Measurements from ENCODE around the gene BNIP1.

DNA sequence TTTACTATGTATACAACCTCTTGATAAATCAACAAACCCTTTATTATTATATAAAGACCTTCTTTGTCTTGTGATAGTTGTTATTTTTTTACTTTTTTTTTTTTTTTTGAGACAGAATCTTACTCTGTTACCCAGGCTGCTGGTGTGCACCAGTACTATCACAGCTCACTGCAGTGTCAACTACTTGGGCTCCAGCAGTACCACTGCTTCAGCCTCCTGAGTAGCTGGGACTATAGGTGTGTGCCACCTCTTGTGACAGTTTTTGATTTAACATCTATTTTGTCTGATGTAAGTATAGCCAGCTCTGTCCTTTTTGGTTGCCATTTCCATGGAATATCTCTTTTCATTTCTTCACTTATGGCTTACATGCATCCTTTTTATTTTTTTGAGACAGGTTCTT lies 45.5 kb upstream of the BNIP1 start:
- no peak for TF ChIP-seq POLR2AphosphoS5 (IDR thresholded peaks at IDR 0.05)
- no peak for TF ChIP-seq EP300 (IDR thresholded peaks at IDR 0.05)
- TF ChIP-seq, protein P1, sequence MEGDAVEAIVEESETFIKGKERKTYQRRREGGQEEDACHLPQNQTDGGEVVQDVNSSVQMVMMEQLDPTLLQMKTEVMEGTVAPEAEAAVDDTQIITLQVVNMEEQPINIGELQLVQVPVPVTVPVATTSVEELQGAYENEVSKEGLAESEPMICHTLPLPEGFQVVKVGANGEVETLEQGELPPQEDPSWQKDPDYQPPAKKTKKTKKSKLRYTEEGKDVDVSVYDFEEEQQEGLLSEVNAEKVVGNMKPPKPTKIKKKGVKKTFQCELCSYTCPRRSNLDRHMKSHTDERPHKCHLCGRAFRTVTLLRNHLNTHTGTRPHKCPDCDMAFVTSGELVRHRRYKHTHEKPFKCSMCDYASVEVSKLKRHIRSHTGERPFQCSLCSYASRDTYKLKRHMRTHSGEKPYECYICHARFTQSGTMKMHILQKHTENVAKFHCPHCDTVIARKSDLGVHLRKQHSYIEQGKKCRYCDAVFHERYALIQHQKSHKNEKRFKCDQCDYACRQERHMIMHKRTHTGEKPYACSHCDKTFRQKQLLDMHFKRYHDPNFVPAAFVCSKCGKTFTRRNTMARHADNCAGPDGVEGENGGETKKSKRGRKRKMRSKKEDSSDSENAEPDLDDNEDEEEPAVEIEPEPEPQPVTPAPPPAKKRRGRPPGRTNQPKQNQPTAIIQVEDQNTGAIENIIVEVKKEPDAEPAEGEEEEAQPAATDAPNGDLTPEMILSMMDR (IDR thresholded peaks at IDR 0.05) = no peak
